Measurements from ENCODE around the gene AREL1. TPM values are rescaled to one million over a fixed set of nuclear protein-coding genes. Genes with fewer than 3 reads are reported as not detected.

The AREL1 gene
- total RNA-seq, 1 donor from 2014 or later = 59.5 TPM

DNA sequence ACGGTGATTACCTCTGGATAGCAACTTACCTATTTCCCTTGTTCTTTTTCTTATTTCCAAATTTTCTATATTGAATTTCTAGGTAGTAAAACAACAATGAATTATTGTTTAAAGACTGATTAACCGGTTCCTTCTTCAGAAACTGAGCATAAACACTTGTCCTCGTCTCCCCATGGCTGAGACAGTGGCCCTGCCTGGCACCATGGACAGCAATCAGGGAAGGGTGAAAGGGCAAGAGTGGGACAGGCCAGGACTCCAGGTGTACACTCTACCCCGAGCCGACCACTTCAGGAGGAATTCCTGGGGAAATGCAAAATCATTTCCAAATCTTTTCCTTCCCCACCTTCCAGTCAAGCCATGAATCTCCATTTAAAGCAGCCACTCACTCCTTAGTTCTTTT is 52.0 kb downstream of the AREL1 start:
- intact Hi-C loops (cut with micrococcal nuclease) = no loop called here

DNA sequence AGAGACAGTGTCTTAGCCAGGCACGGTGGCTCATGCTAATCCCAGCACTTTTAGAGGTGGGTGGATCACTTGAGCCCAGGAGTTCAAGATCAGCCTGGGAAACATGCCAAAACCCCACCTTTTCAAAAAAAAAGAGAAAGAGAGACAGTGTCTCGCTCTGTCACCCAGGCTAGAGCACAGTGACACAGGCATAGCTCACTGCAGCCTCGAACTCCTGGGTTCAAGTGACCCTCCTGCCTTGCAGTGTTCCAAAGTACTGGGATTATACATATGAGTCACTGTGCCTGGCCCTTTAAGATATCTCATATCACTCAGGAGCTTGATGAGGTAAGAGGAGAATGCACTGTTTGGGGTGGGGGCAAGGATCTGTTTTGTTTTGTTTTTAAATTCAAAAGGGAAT is 52.7 kb downstream of the AREL1 start:
- intact Hi-C loops (cut with micrococcal nuclease) = no loop called here

- intact Hi-C loops (cut with micrococcal nuclease) = no loop called here
Measured at GRCh38 chr14:74658535-74659131, 54.2 kb downstream of the AREL1 start.

- intact Hi-C loops (cut with micrococcal nuclease) = no loop called here
Measured at GRCh38 chr14:74656964-74657363, 55.9 kb downstream of the AREL1 start.

DNA sequence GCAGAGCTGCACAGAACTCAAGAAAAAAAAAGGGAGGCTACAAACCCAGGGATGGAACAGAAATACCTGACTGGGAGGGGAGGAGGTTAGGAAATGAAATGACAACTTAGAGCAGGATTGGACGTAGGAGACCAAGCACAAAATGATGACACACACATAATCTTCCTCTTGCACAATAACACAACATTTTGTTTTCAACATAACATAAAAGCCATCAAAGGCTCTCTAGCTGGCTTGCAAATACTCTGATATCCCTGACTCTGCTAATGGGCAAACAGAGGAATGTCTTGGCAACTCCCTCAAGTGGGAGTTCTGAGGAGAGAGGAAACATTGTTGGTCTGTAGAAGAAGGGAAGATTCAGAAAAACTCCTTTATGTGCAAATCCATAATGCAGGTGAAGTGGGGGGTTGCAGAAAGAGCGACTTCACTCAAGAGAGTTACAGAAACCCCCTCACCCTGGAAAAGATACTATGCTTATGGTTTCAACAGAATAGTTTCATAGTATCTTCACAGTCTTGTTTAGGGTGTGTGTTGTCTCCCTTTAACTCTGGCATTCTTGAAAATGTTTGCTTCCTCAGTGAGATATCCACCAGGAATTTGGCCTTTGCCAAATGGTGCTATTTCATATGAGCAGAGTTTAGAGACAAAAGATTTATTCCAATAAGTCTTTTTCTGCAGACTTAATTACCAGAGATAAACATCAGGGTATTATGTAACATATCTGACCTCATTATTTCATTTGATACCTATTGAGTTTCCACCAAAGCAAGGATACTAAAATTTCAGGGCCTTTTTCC is 57.1 kb downstream of the AREL1 start:
- intact Hi-C loops (cut with micrococcal nuclease) = no loop called here

- intact Hi-C loops (cut with micrococcal nuclease) = no loop called here
Measured at GRCh38 chr14:74654931-74655330, 57.9 kb downstream of the AREL1 start.

DNA sequence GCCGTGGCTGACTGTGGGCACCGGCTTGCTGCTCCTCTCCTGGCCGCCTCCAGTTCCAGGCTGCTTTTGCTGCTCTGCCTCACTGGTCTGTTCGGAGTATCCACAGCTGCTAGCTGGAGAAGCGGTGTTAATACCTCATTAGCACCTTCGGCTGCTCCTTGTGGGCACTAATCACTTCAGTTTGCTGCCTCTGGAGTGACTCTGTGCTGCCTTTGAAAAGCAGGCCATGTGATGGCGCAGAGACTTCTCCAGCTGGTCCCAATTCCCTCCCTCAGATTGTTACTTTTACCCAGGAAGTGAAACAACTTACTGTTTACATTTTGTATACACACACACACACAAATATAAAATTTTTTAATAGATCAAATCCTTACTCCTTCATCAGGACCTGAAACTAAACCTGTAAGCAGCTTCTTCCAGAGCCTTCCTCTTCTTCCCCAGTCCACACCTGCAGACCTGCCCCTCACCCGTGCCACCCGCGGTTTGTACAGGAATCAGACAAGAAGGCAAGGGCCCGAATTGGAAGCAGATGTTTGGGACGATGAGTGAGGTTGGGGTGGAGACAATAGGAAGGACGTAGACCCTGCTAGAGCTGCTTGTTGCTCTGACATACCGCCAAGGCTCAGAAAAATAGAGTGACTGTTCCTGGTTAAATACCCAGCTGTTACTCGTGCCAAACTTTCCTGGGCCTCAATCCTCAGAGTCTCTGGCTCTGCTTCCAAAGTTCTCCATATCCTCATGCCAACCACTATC is 59.3 kb downstream of the AREL1 start:
- intact Hi-C loops (cut with micrococcal nuclease) = no loop called here

DNA sequence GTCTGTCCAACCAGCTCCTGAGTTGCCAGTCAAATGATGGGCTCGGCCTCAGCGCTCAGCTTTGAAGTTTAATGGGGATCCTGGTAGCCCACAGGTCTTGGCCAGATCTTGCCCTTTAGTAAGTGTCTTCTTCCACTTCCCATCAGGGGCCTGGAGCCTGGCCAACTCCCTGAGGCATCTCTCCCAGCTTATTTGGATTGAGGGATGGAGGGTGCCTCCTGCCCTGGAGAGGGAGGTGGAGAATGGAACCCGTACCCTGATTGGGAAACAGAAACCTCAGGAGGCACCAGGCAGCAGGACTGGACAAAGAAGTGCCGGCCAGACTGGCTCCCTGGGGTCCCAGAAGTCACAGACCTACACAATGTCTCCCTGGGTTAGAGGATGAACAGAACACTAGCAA is 60.3 kb downstream of the AREL1 start:
- intact Hi-C loops (cut with micrococcal nuclease) = no loop called here

- intact Hi-C loops (cut with micrococcal nuclease) = no loop called here
Measured at GRCh38 chr14:74650927-74651686, 61.8 kb downstream of the AREL1 start.

DNA sequence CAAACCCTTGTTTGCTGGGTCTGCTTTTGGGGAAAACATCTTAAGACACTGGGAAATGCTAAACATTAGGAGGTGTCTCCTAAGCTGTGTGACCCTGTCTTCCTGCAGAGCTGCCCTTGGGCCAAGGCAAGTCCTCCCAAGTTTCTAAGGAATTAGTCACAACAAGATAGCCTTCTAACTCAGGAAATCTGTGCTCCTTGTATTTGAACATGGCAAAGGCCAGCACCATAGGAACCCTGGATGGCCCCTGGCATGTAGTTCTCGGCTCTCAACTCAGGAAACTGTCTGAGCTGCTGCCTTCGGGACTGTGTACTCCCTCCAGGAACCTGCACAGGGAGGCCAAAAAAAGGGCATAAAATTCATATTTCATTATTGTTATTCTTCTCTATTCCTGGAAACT is 63.2 kb downstream of the AREL1 start:
- intact Hi-C loops (cut with micrococcal nuclease) = no loop called here

DNA sequence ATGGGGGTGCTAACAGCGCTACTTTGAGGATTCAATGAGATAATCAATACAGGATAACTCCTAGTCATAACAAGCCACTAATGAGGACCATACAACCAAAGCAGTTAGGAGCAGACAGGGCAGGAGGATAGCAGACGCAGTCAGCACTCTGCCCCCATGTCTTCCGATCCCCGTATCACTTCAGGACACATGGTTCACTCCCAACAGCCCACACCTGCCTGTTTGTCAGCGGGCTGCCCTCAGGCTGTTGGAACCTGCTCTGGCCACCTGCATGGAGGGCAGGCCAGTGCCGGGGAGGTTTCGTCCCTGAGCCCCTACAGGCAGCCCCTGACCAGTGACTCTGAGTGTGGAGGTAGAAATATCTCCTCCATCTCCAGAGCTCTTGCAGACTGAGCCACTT is 63.7 kb downstream of the AREL1 start:
- intact Hi-C loops (cut with micrococcal nuclease) = no loop called here

DNA sequence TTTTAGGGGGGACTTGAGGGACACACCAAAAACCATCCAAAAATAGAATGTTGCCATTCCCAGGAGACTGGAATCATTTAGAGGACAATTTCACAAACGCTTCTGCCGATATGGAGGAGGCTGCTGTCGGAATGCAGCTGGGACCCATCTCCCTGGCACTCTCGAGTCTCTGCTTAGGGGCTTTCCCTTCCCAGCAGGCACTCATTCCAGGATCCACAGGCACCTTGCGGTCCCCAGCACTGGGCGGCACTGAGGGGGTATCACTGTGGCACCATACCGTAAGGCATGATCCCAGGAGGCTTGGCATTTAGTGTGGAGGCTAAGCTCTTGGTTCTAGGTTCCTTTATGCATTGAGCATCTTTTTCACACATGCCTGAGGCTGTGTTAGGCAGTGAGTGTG is 64.3 kb downstream of the AREL1 start:
- intact Hi-C loops (cut with micrococcal nuclease) = no loop called here

DNA sequence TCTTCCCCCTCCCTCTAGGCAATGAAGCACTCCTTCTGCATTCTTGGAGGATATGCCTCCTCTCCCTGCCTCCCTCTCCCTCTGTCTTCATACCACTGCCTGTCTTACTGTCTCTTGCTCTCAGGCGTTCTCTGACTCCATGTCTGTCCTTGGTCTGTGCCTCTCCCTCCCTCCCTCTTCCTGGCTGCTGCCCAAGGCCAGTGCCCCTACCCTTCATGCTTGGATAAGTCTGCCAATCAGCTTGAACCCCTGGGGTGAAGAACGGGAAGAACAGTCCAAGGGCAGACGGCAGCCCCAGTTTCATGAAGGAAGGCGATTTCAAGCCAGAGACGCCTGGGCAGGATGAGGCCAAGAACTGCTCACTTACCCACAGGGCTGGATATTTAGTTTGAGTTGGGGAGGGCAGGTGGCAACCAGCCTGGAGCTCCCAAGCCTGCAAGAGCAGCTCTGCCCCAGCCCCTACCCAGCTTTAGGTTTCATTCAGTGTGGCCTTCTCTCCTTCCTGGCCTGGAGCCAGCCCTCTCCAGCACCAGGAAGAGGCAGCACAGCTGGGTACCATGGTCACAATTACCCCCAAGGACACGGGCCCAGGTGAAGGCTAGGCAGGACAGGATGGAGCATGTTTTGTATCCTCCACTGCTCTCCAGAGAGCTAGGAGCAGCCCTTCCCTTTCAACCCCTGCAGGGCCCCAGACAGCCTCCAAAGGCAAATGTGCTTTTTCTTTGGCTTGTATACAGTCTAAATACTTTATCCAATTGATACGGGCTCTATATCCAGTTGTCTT is 65.0 kb downstream of the AREL1 start:
- intact Hi-C loops (cut with micrococcal nuclease) = no loop called here

DNA sequence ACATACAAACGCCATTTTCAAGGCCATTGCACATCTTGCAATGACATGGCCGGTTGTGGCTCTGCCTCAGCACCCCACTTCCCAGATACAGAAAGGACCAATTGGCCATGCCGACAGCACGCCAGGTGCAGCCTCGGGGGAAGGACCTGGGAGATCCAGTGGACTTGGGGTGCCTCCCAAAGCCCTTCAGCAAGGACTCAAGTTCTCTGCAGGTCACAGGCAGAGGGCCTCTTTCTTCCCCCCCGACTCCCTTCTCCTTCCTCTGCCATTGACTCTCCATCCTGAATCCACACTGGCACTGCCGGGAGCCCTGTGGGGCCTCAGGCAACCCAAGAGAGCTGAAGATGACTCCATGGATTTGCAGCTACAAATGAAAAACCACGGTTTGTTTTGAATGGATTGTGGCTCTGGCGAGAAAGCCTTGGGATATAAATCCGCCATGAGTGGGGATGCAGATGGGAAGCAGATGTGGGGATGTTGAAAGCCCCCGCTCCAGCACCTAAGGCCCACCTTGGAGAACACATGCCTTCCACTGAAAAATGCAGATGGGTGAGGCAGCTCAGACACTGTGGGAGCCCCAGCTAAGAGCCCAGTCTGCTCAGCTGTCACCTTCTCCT is 65.7 kb downstream of the AREL1 start:
- intact Hi-C loops (cut with micrococcal nuclease) = no loop called here

GRCh38 chr14:74645756-74646470 is 67.0 kb downstream of the AREL1 start:
- intact Hi-C loops (cut with micrococcal nuclease) = no loop called here

DNA sequence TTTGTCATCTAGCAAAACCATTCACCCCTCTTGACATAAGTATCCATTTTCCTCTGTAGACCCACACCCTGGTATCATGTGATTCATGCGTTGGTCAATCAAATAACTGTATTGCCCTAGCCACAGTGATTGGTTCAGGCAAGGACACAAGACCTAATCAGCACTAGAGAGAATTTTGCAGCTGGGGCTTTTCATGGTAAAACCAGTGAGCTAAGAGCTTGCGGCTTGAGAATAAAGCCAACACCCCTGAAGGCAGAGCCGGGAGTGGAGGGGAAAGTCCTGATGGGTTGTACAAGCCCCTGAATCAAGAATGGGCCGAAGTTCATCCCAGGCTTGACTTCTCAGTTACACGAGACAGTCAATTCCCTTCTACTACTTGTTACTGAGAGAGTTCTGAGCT is 67.6 kb downstream of the AREL1 start:
- intact Hi-C loops (cut with micrococcal nuclease) = no loop called here

DNA sequence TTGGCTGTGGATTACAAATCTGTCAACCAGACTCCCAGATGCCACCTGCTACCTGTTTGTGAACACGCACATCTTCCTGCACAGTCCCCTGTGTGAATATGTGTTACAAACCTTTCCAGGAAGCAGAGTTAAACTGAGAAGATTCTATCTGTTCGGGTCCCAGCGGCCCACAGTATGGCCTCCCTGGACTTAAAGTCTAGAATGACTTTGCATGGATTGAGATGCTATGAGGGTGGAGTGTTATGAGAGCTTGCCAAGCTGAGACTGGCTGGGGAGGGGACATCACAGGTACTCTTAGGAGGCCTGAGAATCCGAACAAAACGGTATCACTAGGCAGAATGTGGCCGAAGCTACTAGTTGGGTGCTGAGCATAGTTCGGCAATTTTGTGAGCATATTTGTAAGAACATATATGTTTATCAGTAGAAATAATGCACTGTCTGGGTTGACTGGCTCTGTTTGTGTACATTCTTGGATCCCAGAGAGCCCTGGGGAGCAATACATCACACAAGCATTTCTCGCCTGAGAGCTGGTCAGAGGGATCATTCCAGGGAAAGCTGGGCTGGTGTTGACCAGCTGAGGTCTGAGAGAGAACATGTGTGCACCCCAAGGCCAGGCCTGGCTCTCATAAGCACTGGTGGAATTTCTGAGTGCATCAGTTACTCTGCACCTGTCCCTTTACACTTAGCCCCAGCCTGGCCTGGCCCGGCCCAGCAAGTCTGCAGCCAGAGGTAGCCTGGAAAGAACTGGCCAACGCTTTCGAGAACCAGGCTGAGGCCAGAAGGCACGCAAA is 71.1 kb downstream of the AREL1 start:
- intact Hi-C loops (cut with micrococcal nuclease) = no loop called here

DNA sequence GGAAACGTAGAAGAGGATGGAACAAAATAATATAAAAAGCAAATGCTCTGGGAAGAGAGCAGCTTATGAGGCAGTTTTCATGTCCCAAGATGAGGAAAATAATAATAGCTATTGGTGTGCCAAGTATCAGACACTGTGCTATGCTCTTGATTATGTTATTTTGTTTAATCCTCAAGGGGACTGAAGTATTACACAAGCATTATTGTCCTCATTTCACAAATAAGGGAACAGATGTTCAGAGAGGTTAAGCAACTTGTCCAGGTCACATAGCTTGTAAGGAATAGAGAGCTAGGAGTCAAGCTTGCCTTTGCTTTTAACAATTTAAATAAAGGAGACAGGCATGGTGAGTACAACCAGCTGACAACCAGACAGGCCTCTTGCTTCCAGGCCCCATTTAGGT is 73.9 kb downstream of the AREL1 start:
- intact Hi-C loops (cut with micrococcal nuclease) = no loop called here

DNA sequence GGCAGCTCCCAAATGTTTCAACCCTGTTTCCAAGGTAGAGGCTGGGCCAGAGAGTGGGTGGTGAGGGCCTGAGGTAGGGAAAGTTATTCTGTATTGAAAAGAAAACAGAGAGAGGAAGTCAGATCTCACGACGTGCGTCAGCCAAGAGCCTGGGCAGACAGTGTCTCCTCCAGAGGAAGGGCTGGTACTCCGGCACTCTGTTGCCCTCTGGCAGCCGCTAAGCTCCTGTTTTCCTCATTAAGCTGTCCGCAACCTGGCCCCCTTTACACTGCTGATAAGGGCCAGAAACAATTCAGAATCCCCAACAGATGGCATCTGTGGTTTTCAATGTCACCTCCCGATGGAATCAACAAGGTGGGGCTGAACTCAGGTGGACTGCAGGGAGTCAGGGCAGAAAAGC is 74.8 kb downstream of the AREL1 start:
- intact Hi-C loops (cut with micrococcal nuclease) = no loop called here
